Astrocyte (in vitro differentiated cells and primary cell): ENCODE measurements around the gene SLC6A19. TPM values are rescaled to one million over a fixed set of nuclear protein-coding genes. Genes with fewer than 3 reads are reported as not detected.

Experiments used
- DNase-seq: peaks from one replicate; pipeline ENCODE4 v3.0.0-alpha.2; 2010; ENCODE audit warnings: low read depth
- FAIRE-seq: peaks from 2 replicates; lab custom pipeline; 2011; peaks lifted over from hg19 to GRCh38; lab: Jason Lieb, UNC
- H2AFZ ChIP-seq: 2 replicates; pipeline ENCODE4 v1.6.0; 2012; ENCODE audit warnings: low read depth, low read length, inconsistent platforms
- H3K27ac ChIP-seq: 2 replicates; pipeline ENCODE4 v1.5.1; 2011; ENCODE audit warnings: low read depth, low read length, inconsistent platforms
- H3K27me3 ChIP-seq: 2 replicates; pipeline ENCODE4 v1.6.0; 2011; ENCODE audit warnings: low read length, inconsistent platforms; ENCODE audit not compliant: insufficient read depth
- H3K36me3 ChIP-seq: 2 replicates; pipeline ENCODE4 v1.5.1; 2011; ENCODE audit warnings: low read length, inconsistent platforms; ENCODE audit not compliant: insufficient read depth
- H3K4me1 ChIP-seq: 2 replicates; pipeline ENCODE4 v1.5.1; 2011; ENCODE audit warnings: low read length, inconsistent platforms; ENCODE audit not compliant: insufficient read depth
- H3K4me2 ChIP-seq: 2 replicates; pipeline ENCODE4 v1.6.0; 2012; ENCODE audit warnings: low read length, inconsistent platforms
- H3K4me3 ChIP-seq: 2 replicates; pipeline ENCODE4 v1.5.1; 2011; ENCODE audit warnings: low read depth, mild to moderate bottlenecking, low read length, inconsistent platforms; ENCODE audit not compliant: insufficient read depth
- H3K79me2 ChIP-seq: 2 replicates; pipeline ENCODE4 v1.6.0; 2012; ENCODE audit warnings: mild to moderate bottlenecking, low read length, inconsistent platforms; ENCODE audit not compliant: insufficient read depth
- H3K9ac ChIP-seq: 2 replicates; pipeline ENCODE4 v1.6.0; 2012; ENCODE audit warnings: mild to moderate bottlenecking, low read length, inconsistent platforms
- H3K9me3 ChIP-seq: 2 replicates; pipeline ENCODE4 v1.5.1; 2012; ENCODE audit warnings: low read depth, mild to moderate bottlenecking, low read length, inconsistent platforms; ENCODE audit not compliant: insufficient read depth
- H4K20me1 ChIP-seq: 2 replicates; pipeline ENCODE4 v1.6.0; 2012; ENCODE audit warnings: low read length, inconsistent platforms; ENCODE audit not compliant: insufficient read depth
- H3K27ac Mint-ChIP-seq: one replicate; pipeline ENCODE4 v1.8.0; 2021; ENCODE audit warnings: mild to moderate bottlenecking, mixed read lengths; ENCODE audit not compliant: unreplicated experiment
- H3K27me3 Mint-ChIP-seq: one replicate; pipeline ENCODE4 v1.8.0; 2021; ENCODE audit warnings: low read depth, mixed read lengths; ENCODE audit not compliant: unreplicated experiment
- H3K36me3 Mint-ChIP-seq: one replicate; pipeline ENCODE4 v1.8.0; 2021; ENCODE audit warnings: low read depth, mixed read lengths; ENCODE audit not compliant: unreplicated experiment
- H3K4me1 Mint-ChIP-seq: one replicate; pipeline ENCODE4 v1.8.0; 2021; ENCODE audit warnings: low read depth, mixed read lengths; ENCODE audit not compliant: unreplicated experiment
- H3K4me3 Mint-ChIP-seq: one replicate; pipeline ENCODE4 v1.8.0; 2021; ENCODE audit warnings: mild to moderate bottlenecking, moderate library complexity, mixed read lengths; ENCODE audit not compliant: unreplicated experiment
- H3K9me3 Mint-ChIP-seq: one replicate; pipeline ENCODE4 v1.8.0; 2021; ENCODE audit warnings: mild to moderate bottlenecking, mixed read lengths; ENCODE audit not compliant: unreplicated experiment
- CTCF ChIP-seq: IDR thresholded peaks from 2 replicates; pipeline ENCODE4 v1.5.1; 2011; ENCODE audit warnings: low read depth, mild to moderate bottlenecking, inconsistent platforms, low read length, moderate library complexity; ENCODE audit not compliant: insufficient read depth
- EZH2 ChIP-seq: IDR thresholded peaks from 2 replicates; pipeline ENCODE4 v1.6.1; 2012; ENCODE audit warnings: mild to moderate bottlenecking, low read length, inconsistent platforms; ENCODE audit not compliant: insufficient read depth
- total RNA-seq: library from RNA; stranded (reverse); gene quantifications from 2 replicates; pipeline ENCODE4 v1.2.1, GENCODE V29; 2021

Gene SLC6A19
- total RNA-seq, 1 donor from 2014 or later: not detected

GRCh38 chr5:1249366-1250280 is 48.2 kb downstream of the SLC6A19 start:
- H3K36me3 ChIP-seq: no peaks in the 10 kb centered on the region
- no peak overlapping the region for H3K4me3 Mint-ChIP-seq
- no peaks in the 10 kb centered on the region for H3K79me2 ChIP-seq
- no peaks in the 10 kb centered on the region for H3K36me3 Mint-ChIP-seq
- H3K9me3 Mint-ChIP-seq: no peaks in the 10 kb centered on the region
- H4K20me1 ChIP-seq: no peaks in the 10 kb centered on the region
- H3K27ac ChIP-seq: no peak overlapping the region
- H3K27ac Mint-ChIP-seq: no peak overlapping the region
- H3K4me3 ChIP-seq: no peak overlapping the region
- no peaks in the 10 kb centered on the region for H3K27me3 ChIP-seq
- no peak overlapping the region for H3K4me2 ChIP-seq
- no peak overlapping the region for H2AFZ ChIP-seq
- peaks cover 23% of the 10 kb centered on the region for H3K27me3 Mint-ChIP-seq
- FAIRE-seq (no peak), DNase-seq (no peak)
- TF ChIP-seq CTCF: no peak
- no peak for TF ChIP-seq EZH2
- no peaks in the 10 kb centered on the region for H3K9me3 ChIP-seq
- no peak overlapping the region for H3K9ac ChIP-seq
- no peaks in the 10 kb centered on the region for H3K4me1 ChIP-seq
- H3K4me1 Mint-ChIP-seq: no peaks in the 10 kb centered on the region

- Histone ChIP-seq H3K27me3 (no peaks in the 10 kb centered on the region), H3K4me1 (no peaks in the 10 kb centered on the region), H3K9ac (no peak overlapping the region), H2AFZ (no peak overlapping the region), H3K4me3 (no peak overlapping the region), H3K36me3 (no peaks in the 10 kb centered on the region), H3K79me2 (no peaks in the 10 kb centered on the region), H4K20me1 (no peaks in the 10 kb centered on the region), H3K9me3 (no peaks in the 10 kb centered on the region), H3K4me2 (no peak overlapping the region), H3K27ac (no peak overlapping the region)
- FAIRE-seq (no peak), DNase-seq (no peak)
- TF ChIP-seq EZH2 (no peak), CTCF (no peak)
- H3K27ac Mint-ChIP-seq: no peak overlapping the region
- peaks cover 3% of the 10 kb centered on the region for H3K36me3 Mint-ChIP-seq
- H3K4me3 Mint-ChIP-seq: no peak overlapping the region
- H3K9me3 Mint-ChIP-seq: no peaks in the 10 kb centered on the region
- H3K4me1 Mint-ChIP-seq: no peaks in the 10 kb centered on the region
- peaks cover 33% of the 10 kb centered on the region for H3K27me3 Mint-ChIP-seq
These were observed 50.5 kb downstream of the SLC6A19 start for GRCh38 chr5:1251678-1252580.
